Stimulated activated CD4-positive, alpha-beta T cell treated with anti-CD3 and anti-CD28 coated beads, TNF-alpha, amount 100 ng/mL, for 24 hours (primary cell): ENCODE results near the gene TMX2.

Experiments
- DNase-seq, 3 experiments: peaks; one replicate each; pipeline ENCODE4 v3.0.0-alpha.2; 2020; ENCODE audit warnings: low read depth in 3 of 3

TMX2 gene

GRCh38 chr11:57764972-57765371 is 52.6 kb downstream of the TMX2 start:
- DNase-seq, result no peak

GRCh38 chr11:57770793-57771192 is 58.4 kb downstream of the TMX2 start:
- DNase-seq, result no peak

- DNase-seq, result no peak
These were observed 59.0 kb downstream of the TMX2 start for GRCh38 chr11:57771365-57771764.

- no peak for DNase-seq
These were observed 60.2 kb downstream of the TMX2 start for GRCh38 chr11:57772562-57772961.

- DNase-seq, result no peak
These were observed 60.7 kb downstream of the TMX2 start for GRCh38 chr11:57773026-57773598.

- DNase-seq, result no peak
These were observed 63.1 kb downstream of the TMX2 start for GRCh38 chr11:57775491-57775890.

- DNase-seq, result no peak
These were observed 63.7 kb downstream of the TMX2 start for GRCh38 chr11:57776031-57776521.

- DNase-seq, result no peak
These were observed 64.3 kb downstream of the TMX2 start for GRCh38 chr11:57776577-57777210.

- no peak for DNase-seq
These were observed 65.5 kb downstream of the TMX2 start for GRCh38 chr11:57777969-57778317.

- no peak for DNase-seq
These were observed 66.1 kb downstream of the TMX2 start for GRCh38 chr11:57778318-57779037.

GRCh38 chr11:57779276-57779675 is 66.9 kb downstream of the TMX2 start:
- DNase-seq, result no peak

GRCh38 chr11:57781529-57781943 is 69.1 kb downstream of the TMX2 start:
- DNase-seq, result no peak

GRCh38 chr11:57785072-57785471 is 72.7 kb downstream of the TMX2 start:
- DNase-seq, result no peak

- no peak for DNase-seq
These were observed 74.0 kb downstream of the TMX2 start for GRCh38 chr11:57786436-57786835.

GRCh38 chr11:57787006-57787604 is 74.7 kb downstream of the TMX2 start:
- no peak for DNase-seq

- no peak for DNase-seq
These were observed 75.7 kb downstream of the TMX2 start for GRCh38 chr11:57787920-57788702.

GRCh38 chr11:57788703-57789088 is 76.3 kb downstream of the TMX2 start:
- no peak for DNase-seq
